GM19238 (cell line): ENCODE results near the gene FGD2.
A peak's percentile ranks its signal among the peaks of the same experiment; 100 is the strongest.
"Not testable (repeated sequence)": the region's sequence is repeated elsewhere in the genome, so short reads cannot be mapped to it uniquely, and the experiment has no call there.

Source experiments
- DNase-seq: peaks from one replicate; pipeline ENCODE4 v3.0.0; 2011; ENCODE audit warnings: low spot score; ENCODE audit not compliant: insufficient read length

The FGD2 gene

GRCh38 chr6:37038292-37039198 is 33.1 kb downstream of the FGD2 start:
- no peak for DNase-seq

DNA sequence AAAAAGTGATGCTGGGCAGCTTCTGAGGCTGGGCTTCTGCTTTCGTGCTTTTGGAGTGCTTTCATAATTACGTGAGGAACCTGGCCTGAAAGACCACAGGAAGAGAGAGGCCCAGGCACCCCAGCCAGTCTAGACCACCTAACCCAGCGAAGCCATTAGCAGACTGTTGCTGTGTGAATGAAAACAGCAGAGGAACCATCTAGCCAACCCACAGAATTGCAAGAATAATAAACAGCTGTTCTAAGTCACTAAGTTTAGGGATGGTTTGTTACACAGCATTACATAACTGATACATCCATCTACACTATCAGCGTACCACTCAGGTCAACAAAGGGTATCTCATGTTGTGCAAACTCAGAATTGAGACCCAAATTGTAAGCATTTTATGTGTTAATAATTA is 34.5 kb downstream of the FGD2 start:
- DNase-seq, result no peak

- no peak for DNase-seq
These were observed 36.1 kb downstream of the FGD2 start for GRCh38 chr6:37041521-37041920.

DNA sequence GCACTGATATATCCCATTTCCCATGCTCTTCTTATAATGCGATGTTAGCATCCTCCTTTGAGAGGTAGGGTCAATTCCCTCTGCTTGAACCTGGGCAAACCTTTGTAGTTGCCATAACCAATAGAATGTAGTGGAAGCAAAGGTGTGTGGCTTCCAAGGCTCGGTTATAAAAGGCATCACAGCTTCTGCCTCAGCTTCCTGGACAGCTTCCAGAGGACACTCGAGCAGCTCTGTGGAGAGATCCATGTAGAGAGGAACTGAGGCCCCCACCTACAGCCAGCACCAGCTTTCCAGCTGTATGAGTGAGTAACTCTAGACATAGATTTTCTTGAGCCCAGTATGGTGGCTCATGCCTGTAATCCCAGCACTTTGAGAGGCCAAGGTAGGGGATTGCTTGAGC is 36.7 kb downstream of the FGD2 start:
- DNase-seq, result no peak

DNA sequence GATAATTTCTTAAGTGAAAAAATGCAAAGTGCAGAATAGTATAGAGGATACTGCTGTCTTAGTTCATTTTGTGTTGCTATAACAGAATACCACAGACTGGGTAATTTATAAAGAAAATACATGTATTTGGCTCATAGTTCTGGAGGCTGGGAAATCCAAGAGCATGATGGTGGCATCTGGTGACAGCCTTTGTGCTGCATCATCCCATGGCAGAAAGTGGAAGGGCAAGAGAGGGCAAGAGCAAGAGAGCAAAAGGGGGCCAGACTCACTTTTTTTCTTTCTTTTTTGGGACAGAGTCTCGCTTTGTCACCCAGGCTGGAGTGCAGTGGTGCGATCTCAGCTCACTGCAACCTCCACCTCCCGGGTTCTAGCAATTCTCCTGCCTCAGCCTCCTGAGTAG is 37.6 kb downstream of the FGD2 start:
- DNase-seq, result not testable (repeated sequence)

- DNase-seq, result no peak
These were observed 41.9 kb downstream of the FGD2 start for GRCh38 chr6:37047346-37047688.

DNA sequence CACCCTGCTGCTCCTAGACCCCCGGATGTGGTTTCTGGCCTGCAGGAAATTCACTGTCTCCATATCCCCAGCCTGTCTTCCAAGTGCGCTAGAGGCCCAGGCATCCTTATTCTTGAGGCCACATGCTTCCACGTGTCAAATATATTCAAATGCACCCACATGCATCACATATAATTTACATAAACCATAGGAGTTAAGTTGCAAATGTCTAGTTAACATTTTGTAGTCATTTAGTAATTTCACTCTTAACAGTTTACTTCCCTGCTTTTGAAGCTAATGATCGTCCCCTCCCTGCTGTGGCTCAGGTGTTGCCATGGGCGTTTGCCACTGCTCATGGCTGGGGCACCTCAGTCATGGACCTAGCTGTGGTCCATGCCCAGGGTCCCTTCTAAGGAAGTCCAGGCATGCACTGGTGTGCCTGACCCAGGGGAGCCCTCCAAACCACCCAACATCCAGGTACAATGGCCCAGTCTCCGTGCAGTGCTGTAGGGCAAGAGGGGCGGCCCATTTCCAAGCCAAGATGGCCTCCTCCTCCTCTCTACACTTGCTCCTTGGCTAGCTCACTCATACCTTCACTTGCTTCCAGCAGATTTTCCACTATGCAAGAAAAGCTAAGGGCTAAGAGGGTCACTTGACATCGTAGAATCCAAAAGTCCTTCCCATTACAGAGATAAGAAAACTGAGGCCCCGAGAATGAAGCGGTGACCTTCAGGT is 42.4 kb downstream of the FGD2 start:
- no peak for DNase-seq

- DNase-seq, result no peak
These were observed 43.0 kb downstream of the FGD2 start for GRCh38 chr6:37048403-37048850.

GRCh38 chr6:37048851-37049757 is 43.6 kb downstream of the FGD2 start:
- DNase-seq, result peak; percentile 32

GRCh38 chr6:37049758-37050044 is 44.2 kb downstream of the FGD2 start:
- DNase-seq, result no peak

DNA sequence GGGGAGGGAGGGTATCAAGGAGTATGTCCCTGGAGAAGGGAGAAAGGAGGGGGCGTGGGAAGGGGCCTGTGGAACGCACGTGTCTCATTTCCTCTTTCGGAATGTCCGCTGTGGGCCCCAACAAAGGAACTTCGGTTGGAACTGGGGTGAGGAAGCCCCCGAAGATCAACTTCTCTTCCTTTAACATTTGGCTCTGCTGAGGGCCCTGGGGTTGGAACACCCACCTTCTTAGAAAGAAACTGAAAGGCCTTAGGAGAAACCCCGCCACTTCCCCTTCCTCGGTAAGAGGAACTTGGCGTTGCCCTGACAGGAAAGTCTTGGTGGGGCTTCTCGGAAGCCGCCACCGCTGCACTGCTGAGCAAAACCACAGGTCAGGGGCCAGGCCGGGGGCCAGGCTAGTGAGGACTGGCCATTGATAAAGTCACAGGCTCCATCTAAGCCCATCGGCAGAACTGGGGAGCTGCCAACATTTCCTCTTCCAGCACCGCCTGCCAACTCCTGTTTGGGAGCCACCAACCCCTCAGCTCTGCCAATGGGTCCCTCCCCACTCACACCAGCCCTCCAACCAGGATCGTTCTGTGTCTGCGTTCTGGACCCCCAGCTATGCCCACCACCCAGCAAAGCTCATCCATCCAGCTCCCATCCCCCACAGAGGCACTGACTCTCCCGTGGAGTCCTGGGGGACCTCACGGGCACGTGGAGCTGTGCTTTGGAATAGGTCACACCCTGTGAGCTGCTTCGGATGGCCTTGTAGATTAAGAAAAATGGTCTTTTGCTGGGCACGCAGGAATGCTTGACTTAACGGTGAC is 44.8 kb downstream of the FGD2 start:
- peak; percentile 74 for DNase-seq

- no peak for DNase-seq
These were observed 45.3 kb downstream of the FGD2 start for GRCh38 chr6:37050854-37051137.

- DNase-seq, result peak; percentile 83
These were observed 45.9 kb downstream of the FGD2 start for GRCh38 chr6:37051138-37052026.

GRCh38 chr6:37052027-37052628 is 46.7 kb downstream of the FGD2 start:
- no peak for DNase-seq

DNA sequence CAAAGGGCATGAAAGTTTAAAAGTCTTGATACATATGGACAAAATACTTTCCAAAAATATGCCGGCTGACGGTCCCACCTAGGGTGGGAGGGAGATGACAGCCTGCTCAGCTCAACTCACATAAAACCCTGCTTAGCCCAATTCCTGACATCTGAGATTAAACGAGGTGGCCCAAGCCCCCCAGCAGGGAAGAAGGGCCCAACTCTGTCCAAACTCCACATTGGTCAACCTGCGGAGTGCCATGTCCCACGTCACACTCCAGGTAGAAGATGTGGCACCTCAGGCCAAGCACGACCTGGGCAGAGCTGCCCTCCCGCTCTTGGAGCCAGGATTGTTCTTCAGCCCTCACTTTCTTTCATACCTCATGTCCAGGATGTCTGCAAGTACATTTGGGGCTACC is 48.2 kb downstream of the FGD2 start:
- no peak for DNase-seq

DNA sequence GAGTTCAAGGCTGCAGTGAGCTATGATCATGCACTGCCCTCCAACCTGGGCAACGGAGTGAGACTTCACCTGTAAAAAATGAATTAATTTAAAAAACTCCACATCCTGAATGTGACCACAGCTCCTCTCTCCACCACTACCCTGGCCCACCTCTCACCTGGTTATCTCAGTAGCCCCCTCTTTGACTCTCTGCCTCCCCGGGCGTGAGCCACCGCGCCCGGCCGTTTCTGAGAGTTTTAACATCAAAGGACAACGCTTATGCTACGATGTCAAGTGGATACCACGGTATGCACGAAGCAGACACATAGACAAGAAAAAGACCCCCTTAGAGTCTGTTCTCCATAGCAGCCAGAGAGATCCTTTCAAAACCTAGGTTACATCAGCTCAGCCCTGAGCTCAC is 48.7 kb downstream of the FGD2 start:
- no peak for DNase-seq

GRCh38 chr6:37054580-37054979 is 49.1 kb downstream of the FGD2 start:
- DNase-seq, result no peak

- no peak for DNase-seq
These were observed 50.6 kb downstream of the FGD2 start for GRCh38 chr6:37056112-37056403.

GRCh38 chr6:37056439-37057127 is 51.1 kb downstream of the FGD2 start:
- DNase-seq, result no peak

GRCh38 chr6:37057128-37057471 is 51.6 kb downstream of the FGD2 start:
- DNase-seq, result no peak
